NCI-H524 treated with DMSO at 0.1 percent for 48 hours (cell line): ENCODE measurements around the gene TBPL1.
"Not testable (repeated sequence)": the region's sequence is repeated elsewhere in the genome, so short reads cannot be mapped to it uniquely, and the experiment has no call there.

ENCODE experiments used
- DNase-seq: peaks from one replicate; lab custom pipeline; 2025; lab: John Stamatoyannopoulos, UW

TBPL1 gene

GRCh38 chr6:133973109-133973971 is 20.3 kb downstream of the TBPL1 start:
- peak; percentile 27 for DNase-seq

GRCh38 chr6:133977983-133978895 is 25.2 kb downstream of the TBPL1 start:
- peak; percentile 92 for DNase-seq

GRCh38 chr6:133978896-133979240 is 25.8 kb downstream of the TBPL1 start:
- no peak for DNase-seq

- DNase-seq: not testable (repeated sequence)
These were observed 26.4 kb downstream of the TBPL1 start for GRCh38 chr6:133979269-133979963.

- no peak for DNase-seq
These were observed 27.1 kb downstream of the TBPL1 start for GRCh38 chr6:133980168-133980567.

- DNase-seq: no peak
These were observed 30.3 kb downstream of the TBPL1 start for GRCh38 chr6:133983099-133983939.

GRCh38 chr6:133985970-133986369 is 32.9 kb downstream of the TBPL1 start:
- DNase-seq: no peak

- DNase-seq: no peak
These were observed 33.9 kb downstream of the TBPL1 start for GRCh38 chr6:133986942-133987341.

GRCh38 chr6:133989525-133989924 is 36.5 kb downstream of the TBPL1 start:
- no peak for DNase-seq

GRCh38 chr6:133990321-133990720 is 37.3 kb downstream of the TBPL1 start:
- DNase-seq: no peak

GRCh38 chr6:133991096-133991593 is 38.1 kb downstream of the TBPL1 start:
- no peak for DNase-seq

- DNase-seq: no peak
These were observed 40.1 kb downstream of the TBPL1 start for GRCh38 chr6:133992992-133993680.

GRCh38 chr6:133995296-133995695 is 42.3 kb downstream of the TBPL1 start:
- no peak for DNase-seq

- no peak for DNase-seq
These were observed 42.7 kb downstream of the TBPL1 start for GRCh38 chr6:133995758-133996157.

- no peak for DNase-seq
These were observed 44.2 kb downstream of the TBPL1 start for GRCh38 chr6:133997267-133997666.

- no peak for DNase-seq
These were observed 46.3 kb downstream of the TBPL1 start for GRCh38 chr6:133999305-133999704.

GRCh38 chr6:134000443-134000842 is 47.4 kb downstream of the TBPL1 start:
- DNase-seq: no peak

GRCh38 chr6:134002821-134003220 is 49.8 kb downstream of the TBPL1 start:
- DNase-seq: no peak

- no peak for DNase-seq
These were observed 50.5 kb downstream of the TBPL1 start for GRCh38 chr6:134003542-134003951.

- DNase-seq: no peak
These were observed 51.7 kb downstream of the TBPL1 start for GRCh38 chr6:134004714-134005113.

- DNase-seq: no peak
These were observed 52.8 kb downstream of the TBPL1 start for GRCh38 chr6:134005800-134006199.
